ENCODE measurements around the gene SYNDIG1.
"Not testable (repeated sequence)": the region's sequence is repeated elsewhere in the genome, so short reads cannot be mapped to it uniquely, and the experiment has no call there.

The SYNDIG1 gene

DNA sequence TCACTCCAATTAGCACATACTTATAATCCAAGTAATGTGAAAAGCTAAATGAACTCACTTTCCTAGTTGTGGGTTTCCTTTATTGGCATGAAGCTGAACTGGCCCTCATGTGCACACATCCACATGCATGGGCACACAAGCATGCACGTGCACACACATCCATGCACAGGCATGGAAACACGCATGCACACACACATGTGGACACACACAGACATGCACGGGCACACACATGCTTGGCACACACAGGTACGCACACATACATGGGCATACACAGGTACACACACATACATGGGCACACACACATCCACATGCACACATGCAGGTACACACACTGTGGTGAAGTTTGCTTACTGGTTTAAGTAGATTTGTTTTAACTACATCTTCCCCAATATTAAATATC is 23.8 kb downstream of the SYNDIG1 start:
- DNase-seq (ENCODE audit: low spot score), result no peak

DNA sequence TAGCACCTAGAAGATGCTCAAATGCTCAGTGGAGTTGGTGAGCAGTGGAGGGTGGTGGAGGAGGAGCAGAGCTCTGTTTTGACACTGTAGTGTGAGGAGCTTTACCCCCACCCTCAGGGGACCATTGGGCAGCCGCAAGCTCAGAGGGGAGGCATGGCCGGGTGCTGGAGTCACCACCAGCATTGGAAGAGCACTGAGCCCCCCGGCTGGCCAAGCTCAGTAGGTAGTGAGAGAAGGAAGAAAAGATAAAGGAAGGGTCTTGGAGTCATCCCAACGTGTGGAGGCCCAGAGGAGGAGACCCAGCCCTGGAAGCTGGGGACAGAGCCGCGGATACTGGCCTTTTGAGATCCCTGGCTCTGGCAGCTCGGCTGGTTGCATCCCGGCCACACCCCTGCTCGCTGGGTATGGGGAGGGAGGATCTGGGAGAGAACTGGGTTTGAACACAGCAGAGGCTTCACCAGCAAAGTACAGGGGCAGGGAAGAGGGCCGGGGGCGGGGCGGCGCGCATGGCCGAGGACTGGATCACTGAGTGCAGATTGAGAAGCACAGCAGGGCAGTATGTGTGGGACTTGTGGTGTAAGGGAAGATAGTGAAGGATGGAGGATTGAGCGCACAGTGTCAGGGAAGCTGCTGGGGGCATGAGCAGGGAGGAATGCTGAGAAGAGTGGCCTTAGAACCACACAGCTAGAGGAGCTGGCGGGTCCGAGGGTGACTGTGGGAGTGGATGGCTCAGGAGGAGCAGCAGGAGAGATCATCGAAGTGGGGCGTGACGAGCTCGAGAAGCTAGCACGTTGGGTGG is 24.4 kb downstream of the SYNDIG1 start:
- no peak for DNase-seq (ENCODE audit: low spot score)

DNA sequence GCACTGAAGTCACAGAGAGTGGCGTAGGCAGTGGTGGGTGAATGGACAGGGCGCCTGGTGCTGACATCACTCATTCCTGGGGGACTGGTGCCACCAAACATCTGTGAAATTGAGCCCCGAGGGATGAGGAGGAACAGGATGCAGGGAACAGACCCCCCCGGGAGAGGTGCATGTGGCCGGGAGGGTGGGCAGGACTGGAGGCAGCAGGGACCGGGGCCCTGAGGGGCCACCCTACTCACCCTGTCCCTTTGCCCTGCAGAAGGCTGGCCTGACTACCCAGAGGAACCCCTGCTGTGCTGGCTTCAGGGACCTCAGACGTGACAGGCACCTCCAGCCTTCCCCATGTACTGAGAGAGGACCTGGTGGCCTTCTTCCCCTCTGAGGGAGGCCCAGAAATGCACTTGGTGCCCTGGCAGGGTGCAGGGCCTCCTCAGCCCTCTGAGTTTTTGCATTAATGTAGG is 25.1 kb downstream of the SYNDIG1 start:
- DNase-seq (ENCODE audit: low spot score), result no peak

DNA sequence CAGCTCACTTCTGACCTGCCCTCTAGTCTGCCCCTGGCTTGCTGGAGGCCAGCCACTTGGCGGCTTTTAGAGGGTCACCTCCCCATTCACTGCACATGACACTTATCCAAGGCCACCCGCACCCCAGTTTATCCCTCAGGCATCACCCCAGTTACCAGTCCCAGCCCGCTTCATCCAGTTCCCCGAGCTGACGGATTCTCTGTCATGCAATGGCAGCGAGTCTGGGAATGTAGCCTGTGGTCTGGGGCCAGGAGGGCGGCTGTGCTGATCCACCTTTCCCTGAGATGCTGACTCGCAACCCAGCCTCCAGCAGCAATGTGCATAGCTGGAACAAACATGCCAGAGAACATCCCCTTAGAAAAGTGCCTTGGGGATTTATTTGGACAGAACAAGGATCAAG is 25.8 kb downstream of the SYNDIG1 start:
- DNase-seq (ENCODE audit: low spot score), result no peak

DNA sequence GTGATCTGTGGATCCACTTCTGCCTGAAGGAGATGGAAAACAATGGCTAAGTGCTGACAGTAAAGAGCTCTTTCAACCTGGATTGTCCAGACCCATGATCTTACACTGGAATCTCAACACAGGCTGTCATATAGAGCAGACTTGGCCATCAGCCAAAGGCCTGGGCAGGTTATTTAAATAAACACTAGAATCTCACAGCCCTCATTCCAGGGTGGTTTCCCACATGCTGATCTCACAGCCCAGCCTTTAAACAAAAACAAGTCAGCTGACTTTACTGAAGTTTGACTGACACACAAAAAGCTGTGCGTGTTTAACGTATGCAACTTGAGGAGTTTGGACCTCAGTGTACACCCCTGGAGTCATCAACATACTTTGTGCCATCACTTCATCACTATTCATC is 28.4 kb downstream of the SYNDIG1 start:
- no peak for DNase-seq (ENCODE audit: low spot score)

DNA sequence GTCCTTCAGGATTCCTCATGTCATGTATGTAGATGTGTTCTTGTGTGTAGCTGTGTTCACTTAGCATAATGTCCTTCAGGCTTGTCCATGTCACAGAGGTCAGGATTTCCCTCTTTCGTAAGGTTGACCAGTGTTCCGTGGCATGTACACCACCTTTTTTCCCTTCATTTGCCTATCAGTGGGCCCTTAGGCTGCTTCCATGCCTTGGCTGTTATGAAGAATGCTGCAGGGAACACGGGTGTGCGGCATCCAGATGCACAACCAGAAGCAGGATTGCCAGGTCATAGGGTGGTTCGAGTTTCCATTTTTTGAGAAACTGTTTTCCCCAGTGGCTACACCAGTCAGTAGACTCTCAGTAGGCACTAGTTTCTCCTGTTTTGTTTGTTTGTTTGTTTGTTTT is 29.2 kb downstream of the SYNDIG1 start:
- DNase-seq (ENCODE audit: low spot score), result no peak

DNA sequence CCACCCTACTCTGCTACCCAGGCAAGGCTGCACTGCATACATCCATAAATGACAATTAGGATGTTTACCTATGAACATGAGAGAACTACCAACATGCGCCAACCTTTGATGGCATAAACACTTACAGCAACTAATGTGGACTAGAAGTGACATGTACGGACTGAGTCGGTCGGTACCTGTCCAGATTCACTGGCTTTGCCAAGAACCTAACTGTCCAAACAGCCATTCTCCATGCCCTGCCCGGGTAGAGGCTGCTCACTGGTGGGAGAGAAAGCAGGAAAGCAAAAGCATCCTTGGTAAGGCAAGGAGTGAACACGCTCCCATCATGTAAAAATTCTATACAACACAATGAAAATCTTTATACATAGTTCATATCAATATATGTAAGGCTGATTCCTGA is 30.0 kb downstream of the SYNDIG1 start:
- DNase-seq (ENCODE audit: low spot score), result no peak

DNA sequence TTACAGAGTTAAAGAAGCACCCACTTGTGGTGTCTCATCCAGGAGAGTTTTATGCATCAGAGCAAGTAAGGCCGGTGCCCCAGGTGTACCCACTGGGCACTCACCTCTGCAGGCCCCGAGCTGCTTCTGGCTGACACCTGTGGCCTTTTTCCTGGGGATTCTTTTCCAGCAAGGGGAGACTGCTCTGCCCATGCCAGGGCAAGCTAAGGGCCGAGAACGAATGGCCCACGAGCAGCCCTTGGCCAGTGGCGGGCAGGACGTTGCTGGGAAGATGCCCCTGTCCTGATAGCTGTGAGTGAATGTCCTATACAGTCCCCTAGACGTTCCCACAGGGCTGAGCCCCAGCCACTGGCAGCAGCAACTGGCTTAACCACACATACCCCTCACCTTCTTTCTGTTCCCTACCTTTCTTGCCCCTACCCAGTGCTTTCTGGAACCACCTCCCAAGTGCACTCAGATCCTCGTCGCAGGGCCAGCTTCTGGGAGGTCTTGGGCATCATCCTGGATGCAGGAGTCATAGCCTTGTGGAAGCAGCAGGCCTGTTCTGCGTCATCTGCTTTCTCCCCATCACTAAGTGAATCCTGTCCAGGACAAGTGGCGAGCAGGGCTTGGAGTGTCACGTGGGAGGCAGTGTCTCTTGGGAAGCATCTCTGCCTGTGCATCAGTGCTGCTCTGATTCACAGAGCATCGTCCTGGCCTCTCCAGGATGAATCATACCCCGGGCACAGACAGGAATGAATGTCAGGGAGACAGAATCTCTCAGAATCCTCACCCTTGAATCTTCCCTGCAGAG is 32.5 kb downstream of the SYNDIG1 start:
- peak; percentile 75 for DNase-seq (ENCODE audit: low spot score)

DNA sequence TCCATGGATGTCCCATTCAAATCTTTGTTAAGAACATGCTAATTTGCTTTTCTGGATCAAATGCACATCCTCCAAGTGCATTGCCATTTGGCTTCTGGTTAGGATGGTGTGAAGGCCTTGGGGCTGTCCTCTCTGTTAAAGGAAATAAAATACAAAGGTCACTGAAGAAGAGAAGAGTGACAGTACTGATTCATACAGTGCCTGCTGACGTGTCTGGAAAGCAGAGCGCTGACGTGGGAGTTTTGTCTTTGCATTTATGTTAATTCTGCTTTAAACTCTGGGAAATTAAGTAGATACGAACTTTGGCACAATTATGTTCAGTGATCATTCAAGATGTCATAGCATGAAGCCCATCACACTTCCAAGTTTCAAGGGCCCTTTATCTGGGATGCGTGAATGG is 33.2 kb downstream of the SYNDIG1 start:
- DNase-seq (ENCODE audit: low spot score), result peak; percentile 43

DNA sequence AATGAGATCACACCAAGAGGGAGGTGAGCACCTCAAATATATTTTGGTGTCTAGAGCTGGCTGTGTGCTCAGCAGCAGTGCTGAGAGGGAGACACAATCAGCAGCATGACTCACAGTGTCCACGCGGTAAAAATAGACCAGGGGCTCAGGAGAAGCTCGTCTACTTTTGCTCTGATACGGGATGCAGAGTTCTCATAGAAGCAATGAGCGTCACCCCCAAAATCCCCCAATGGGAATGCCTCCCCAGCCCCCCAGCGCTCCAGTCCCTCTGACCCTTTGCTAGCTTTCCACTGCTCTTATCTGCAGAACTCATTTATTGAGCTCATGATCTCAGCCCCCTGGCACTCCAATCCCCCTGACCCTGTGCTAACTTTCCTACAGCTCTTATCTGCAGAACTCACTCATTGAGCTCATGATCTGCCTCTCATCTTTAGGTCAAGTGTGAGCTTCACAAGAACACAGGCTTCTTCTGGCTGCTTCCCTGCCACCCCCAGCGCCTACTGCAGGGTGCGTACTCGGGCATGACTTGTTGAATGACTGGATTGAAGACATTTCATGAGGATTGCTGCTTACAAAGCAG is 34.0 kb downstream of the SYNDIG1 start:
- DNase-seq (ENCODE audit: low spot score), result peak; percentile 64

DNA sequence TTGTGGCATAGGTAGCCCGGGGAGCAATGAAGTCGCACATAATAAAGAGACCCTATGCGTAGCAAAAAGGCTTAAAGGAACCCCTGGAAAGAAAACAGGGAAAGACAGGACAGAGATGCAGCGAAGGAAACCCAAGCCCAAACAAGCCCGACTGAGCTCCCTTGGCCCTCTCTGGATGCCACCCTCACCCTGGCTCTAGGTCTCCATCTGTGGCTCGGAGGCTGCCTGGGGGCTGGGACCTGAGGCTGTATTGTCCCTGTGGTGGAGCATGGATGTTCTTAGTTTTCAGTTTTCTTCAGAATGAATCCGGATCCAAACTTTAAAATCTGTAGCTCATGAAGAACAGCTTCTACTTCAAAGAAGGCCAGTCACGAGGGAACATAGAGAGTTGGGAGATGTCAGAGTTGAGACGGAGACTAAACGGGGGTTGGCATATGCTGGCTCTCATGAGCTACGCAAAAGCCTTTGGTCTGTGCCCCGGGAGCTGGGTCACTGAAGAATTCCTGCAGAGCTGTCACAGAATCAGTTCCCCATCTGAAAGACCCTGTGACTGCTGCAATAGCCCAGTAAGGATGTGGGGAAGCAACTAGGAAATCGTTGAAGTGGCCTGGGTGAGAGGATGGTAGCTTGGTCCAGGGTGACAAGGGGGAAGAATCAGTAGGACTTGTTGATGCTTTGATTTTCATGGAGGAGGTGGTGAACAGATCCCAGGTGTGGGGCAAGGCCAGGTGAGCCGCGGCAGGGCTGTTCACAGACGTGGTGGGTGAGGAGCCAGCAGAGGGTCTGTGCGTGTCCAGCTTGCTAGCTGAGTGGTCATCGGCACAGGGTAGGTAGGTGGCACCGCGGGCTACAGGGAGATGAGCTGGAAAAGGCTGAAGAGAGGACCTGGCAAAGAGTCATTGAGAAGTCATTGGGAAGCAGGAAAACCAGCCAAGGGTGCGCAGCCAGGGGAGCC is 35.2 kb downstream of the SYNDIG1 start:
- peak; percentile 37 for DNase-seq (ENCODE audit: low spot score)

DNA sequence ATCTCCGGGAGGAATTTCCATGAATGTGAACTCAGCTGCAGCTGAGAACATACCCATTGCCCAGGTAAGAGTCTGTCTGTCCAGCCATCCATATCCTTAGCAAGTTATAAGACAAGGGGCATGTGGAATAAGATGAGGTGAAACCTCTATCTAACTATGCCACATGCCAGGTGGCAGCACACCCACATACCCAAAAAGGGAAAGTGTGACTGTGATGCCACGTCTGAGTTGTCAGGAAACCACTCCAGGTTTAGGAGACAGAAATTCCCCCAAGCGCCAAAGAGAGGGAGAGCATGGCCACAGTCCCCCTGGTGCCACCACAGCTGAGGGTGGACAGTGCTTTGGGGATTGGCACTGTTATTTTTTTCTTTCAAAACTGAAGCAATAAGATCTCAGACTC is 36.7 kb downstream of the SYNDIG1 start:
- no peak for DNase-seq (ENCODE audit: low spot score)

DNA sequence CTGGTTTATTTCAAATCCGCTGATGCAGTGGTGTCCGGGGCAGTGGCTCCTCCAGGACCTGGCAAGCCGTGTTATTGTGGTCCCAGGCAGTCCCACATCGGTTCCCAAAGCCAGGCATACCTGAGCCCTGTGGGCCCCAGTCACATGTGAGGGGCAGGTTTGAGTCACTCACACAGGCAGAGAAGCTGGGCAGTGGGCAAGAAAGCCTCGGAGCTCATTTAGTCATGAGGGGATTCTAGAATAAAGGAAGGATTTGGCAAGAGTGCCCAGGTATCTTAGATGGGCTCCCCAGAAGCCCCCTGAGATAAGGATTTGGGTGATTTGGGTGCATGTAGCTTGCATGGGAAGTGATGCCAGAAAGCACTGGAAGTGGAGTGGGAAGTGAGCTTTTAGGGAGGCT is 37.3 kb downstream of the SYNDIG1 start:
- no peak for DNase-seq (ENCODE audit: low spot score)

DNA sequence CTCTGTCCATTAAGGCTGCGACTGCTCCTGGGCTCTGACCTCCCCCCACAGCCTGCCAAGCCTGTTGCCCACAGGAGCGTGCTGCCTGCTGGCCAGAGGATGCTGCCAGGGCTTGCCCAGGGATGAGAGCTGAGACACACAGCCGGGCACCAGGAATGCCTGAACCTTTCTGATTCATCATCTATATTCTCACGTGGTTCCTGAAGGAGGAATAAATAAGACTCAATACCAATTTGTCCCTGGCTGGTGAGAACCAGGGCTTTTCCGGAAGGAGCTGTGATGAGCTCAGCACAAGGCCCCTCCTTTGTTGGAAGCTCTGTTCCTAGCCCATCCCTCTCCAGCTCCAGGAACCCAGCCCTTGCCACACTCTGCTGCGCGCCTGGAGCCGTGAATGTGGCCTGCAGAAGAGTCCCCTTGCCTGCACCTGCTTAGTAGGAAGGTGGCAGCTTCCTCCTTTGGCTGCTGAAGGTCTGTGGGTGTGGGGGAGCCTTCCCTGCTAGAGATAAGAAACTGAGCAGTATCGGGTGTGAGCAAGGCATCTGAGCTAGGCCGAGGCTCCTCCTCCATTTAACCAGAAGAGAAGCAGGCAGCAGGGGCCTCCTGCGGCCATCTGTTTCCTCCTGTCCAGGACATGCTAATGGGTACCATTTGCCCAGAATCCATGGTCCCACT is 37.9 kb downstream of the SYNDIG1 start:
- no peak for DNase-seq (ENCODE audit: low spot score)

DNA sequence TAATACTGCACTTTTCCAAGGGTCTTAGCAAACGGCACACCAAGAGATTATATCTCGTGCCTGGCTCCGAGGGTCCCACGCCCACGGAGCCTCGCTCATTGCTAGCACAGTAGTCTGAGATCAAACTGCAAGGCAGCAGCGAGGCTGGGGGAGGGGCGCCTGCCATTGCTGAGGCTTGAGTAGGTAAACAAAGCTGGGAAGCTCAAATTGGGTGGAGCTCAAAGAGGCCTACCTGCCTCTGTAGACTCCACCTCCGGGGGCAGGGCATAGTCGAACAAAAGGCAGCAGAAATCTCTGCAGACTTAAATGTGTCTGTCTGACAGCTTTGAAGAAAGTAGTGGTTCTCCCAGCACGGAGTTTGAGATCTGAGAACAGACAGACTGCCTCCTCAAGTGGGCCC is 43.0 kb downstream of the SYNDIG1 start:
- DNase-seq (ENCODE audit: low spot score), result not testable (repeated sequence)

DNA sequence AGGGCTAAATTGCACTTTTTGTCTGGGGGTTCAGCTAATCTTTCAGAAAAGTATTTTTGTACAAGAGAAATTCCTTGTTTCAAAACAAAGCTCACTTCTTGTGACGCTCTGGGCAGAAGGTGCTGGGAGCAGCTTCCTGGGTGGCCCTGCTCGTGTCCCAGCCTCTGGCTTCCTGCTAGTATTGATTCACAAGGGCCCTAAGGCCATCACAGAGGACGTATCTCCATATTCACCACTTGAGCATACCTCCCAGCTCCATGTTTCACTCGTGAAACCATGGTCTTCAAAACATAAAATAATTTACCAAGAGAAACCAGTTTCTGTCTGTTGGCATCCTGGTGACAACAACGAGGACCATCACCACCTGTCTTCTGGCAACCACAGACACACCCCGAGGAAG is 49.1 kb downstream of the SYNDIG1 start:
- DNase-seq (ENCODE audit: low spot score), result no peak

DNA sequence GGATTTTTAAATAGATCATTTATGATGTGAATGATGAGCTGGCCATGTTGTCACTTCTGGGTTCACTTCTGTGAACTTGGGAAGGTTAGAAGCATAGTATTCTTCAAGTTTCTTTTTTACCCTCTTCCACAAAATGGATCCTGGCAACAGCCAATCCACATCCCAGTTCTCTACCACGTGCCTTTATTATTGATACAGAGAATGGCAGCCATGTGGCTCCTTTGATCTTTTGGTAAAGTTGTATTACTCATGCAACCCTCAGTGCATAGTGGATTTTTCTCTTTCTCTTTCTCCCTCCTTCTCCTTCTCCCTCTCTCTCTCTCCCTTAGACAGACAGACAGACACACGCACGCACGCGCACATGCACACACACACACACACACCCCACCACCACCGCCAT is 50.0 kb downstream of the SYNDIG1 start:
- DNase-seq (ENCODE audit: low spot score), result no peak

DNA sequence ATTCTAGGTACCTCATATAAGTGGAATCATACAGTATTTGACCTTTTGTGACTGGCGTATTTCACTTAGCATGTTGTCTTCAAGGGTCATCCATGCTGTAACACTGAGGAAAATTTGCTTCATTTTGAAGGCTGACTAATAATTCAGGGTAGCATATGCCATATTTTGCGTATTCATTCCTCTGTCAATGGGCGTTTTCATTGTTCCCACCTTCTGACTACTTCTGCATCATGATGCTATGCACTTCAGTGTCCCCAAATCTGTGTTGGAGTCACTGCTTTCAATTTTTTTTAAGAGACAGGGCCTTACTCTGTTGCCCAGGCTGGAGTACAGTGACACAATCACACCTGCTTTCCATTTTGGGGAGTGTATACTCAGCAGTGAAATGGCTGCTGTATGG is 51.6 kb downstream of the SYNDIG1 start:
- DNase-seq (ENCODE audit: low spot score), result no peak

DNA sequence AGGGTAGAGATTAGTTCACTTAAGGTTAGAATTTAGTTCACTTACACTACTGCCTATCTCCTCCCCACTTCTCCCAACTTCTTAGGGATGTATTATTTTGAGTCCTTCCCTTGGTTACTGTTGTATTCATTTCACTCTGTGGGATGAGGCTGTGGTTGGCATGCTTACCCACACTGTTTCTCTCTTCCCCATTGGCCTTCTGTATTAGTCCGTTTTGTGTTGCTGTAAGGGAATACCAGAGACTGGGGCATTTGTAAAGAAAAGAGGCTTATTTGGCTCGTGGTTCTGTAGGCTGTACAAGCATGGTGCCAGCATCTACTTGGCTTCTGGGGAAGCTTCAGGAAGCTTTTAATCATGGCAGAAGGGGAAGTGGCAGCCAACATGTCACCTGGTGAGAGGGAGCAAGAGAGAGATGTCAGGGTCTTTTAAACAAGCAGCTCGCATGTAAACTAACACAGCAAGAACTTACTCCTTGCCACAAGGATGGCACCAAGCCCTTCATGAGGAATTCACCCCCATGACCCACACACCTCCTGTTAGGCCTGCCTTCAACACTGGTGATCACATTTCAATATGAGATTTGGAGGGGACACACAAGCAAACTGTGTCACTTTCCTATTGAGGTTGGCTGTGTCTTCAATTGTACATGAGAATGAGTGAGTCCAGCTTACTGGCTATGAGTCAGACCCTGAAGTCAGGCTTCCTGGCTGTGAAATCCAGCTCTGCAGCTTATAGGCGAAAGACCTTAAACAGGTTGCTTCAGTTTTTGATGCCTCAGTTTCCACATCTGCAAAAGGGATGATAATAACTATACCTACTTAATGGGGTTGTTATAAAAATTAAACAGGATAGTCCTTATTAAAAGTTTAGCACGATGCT is 53.3 kb downstream of the SYNDIG1 start:
- DNase-seq (ENCODE audit: low spot score), result peak; percentile 38

DNA sequence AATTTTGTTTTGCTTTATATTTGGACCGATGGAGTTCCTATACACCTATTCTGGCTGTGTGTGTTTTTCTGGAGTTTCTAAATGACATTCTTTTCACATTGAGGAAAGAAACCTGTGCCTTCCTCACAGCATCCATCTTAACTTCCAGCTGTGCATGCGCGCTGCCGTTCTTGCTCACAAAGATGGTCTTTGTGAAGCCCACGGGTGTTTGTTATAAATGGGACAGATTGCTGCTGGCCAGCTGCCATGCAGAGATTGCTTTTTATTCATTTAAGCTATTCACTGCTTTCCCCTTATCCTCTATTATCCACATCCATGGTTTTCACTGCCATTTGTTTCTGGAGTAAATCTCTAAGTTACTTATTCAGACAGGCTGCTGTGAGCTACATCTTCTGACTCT is 54.2 kb downstream of the SYNDIG1 start:
- DNase-seq (ENCODE audit: low spot score), result peak; percentile 86
